Right hindlimb (tissue), 1 donor: ENCODE results near the gene HS3ST5.
"Not testable (repeated sequence)": the region's sequence is repeated elsewhere in the genome, so short reads cannot be mapped to it uniquely, and the experiment has no call there.

Source experiments
- DNase-seq: peaks from one replicate; pipeline ENCODE4 v3.0.0-alpha.2; 2018

The HS3ST5 gene

DNA sequence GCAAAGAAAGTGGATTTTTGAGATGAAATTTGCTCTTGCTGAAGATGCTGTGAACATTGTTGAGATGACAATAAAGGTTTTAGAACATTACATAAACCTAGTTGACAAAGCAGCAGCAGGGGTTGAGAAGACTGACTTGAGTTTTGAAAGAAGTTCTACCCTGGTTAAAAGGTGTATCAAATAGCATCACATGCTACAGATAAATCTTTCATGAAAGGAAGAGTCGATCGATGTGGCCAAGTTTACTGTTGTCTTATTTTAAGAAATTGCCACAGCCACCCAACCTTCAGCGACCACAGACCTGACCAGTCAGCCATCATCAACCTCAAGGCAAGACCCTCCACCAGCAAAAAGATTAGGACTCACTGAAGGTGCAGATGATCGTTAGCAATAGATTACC, 155.3 kb downstream of the HS3ST5 start:
- no peak for DNase-seq

DNA sequence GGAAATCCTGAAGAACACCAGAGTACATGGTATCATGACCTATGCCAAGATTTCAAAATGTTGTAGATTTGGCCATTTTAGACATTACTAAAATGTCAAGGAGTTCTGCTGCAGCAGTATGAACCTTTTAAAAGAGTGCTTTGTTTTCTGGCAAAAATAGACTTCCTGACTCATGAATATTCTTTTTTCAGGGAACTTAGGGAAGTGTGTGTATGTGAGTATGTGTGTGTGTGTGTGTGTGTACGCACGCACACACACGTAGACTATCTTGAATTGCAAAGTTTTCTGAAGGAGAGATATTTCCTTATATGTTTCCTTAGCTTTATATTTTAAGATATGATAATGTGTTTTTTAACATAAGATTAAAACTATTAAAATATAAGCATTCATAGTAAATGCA, 161.2 kb downstream of the HS3ST5 start:
- no peak for DNase-seq

DNA sequence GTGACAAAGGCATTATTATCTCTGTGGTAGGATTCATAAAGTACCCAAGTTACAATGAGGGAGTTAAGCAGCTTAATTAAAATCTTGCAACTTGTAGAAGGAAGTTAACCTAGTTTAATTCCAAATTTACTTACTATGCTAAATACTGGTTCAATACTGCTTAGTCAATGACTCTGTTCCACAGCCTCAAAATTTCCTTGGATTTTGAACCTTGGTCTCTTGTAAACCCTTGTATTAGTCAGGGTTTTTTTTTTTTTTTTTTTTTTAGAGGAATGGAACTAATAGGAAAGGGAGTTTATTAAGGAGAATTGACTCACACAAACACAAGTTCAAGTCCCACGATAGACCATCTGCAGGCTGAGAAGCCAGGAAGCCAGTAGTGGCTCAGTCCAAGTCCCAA, 163.4 kb downstream of the HS3ST5 start:
- DNase-seq: no peak

DNA sequence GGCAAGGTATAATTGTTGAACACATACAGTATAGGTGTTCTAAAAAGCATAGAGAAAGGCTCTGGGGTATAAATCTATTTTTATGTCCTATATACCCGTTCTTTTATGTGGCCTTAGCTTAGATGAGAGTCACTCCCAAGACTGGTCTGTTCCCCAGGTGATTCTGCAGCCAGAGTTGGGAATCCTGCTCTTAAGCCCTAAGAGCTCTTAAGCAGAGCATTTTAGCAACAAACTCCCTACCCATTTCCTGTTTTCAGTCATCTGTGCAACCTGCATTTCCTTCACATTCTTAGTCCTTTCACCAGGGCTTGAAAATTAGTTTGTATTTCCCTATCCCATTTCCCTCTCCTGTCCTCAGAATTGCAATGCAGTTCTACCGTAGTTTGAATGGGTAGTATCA, 166.1 kb downstream of the HS3ST5 start:
- no peak for DNase-seq

DNA sequence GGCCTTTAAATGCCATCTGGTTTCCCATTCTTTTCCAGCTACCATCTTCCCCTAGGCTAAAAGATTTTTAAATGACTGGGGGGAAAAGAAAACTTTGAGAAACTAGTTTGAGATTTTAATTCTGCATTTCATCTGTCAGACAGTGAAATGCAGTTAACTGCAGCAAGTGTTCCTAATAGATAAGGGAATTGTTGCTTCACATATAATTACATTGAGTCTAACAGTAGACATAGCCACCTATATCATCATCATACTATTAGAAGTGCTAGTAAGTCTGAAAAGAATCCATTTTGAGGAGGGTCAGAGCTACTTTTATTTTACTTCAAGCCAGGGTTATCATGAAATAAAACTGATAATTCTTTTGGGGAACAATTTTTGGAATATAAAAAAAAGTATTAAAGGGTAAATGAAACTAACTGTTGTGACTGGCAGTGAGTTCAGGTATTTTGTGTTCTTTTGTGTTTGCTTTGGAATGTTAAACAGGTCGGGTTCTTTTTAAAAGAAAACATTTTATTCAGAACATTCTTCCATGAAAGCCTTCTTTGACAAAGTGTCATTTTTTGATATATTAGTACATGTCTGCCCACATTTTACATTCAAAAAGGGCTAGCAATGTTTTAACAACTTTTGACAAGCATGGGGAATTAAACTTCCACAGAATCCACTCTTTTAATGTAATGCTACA, 170.1 kb downstream of the HS3ST5 start:
- no peak for DNase-seq

DNA sequence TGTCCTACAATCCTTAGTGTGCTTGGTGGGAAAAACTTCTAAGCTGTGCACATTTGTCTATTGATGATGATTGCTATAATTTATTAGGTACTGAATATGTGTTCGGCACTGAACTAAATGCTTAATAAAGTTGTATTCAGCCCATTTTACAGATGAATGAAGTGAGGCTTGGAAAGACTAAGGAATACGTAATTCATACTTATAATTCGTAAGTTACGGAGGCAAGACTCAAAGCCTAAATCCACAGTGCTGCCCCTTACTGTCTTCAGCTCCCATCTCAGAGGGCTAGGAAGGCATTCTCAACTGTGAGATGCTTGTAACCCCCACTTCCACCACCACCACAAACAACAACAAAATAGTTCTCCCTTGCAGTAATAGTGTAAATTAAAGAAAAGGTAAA, 171.3 kb downstream of the HS3ST5 start:
- DNase-seq: no peak

DNA sequence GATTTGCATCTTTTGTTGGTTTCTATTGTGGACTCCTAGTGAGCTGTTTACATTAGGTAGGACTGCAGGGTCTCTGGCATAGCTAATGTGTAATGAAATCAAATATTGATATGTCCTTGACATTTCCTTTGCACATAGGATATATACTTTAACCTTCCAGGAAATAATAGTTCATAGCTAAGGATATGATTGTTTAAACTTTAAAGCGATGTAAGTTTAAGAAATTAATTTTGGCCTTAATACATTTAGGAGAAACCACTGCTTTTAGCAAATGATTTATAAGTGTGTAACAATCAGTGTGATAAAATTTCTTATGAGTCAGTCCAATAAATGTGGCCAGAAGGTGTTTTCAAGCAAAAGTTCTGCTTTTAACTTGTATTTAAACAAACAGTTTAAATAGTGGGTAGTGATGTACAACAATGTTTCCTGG, 171.8 kb downstream of the HS3ST5 start:
- DNase-seq: no peak

DNA sequence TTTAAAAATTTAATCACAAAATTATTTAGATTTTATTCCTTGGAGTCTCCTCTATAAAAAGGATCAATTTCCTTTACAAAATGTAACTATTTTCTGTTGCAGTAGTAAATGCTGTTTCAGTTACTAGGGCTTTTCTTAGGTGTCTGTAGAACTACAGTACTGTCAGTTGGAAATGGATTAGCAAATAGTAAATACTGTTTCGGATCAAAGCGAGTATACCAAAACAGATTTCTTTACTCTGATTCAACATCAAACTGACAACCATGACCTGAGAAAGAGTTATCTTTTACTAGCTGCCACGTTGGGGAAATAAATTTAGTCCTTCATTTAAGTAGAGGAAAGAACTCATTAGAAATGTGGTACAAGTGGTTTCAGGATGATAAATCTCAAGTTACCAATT, 172.5 kb downstream of the HS3ST5 start:
- no peak for DNase-seq

DNA sequence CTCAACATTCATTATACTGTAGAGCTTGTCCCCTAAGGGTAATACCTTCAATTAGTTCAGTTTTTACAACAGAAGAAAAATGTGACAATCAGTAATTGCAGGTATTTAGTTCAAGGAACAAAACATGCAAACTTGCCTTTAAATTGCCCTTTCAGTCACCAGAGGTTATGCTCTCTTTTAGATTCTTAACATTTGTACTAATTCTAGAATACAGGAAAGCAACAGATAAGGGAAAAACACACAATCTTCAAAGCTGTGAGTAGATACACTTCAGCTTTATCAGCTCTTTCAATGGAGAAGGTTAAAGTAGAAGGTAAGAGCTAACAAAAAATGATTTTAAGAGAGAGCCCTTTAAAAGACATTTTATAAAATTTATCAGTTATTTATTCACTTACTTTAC, 173.1 kb downstream of the HS3ST5 start:
- DNase-seq: no peak

DNA sequence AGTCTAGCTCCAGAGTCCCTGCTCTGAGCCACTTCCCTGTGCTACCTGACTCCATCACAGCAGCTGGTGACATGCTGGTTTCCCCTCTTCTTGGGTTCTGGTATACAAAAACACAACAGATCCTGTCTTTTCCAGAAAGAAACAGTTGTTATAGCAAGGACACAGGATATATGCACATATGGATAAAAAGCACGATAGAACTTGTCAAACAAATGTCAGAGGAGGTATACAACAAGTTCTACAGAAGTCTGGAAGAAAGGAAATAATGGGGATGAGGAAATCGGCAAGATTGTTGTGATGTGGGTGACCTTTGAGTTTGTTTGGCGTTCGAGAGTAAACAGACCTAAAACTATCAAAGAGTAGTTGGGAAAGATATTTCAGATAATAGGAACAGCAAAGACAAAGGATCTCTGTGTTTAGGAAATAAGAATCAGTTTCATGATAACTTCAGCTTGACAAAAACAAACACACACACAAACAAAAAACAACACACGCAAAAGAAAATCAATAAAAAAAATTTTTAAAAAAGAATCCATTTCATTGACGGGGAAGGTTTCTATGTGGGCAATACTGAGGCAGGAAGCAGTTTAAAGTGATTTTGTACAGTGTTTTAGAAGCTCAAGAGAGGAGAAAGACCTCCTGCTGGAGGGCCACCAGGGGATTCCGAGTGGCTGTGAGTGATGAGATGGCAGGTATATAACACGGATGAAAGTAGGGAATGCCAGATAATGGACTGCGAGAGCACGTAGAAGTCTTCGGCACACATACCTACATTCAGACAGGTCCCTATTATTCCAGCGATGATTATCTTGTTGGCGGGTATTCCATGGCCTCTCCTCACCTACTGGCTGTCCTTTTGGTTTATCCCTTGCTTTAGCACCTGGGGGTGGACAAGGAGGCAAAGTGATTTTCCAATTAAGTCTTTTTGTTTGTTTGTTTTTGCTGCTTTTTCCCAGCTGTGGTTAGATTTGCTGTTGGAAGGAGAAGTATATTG, 174.9 kb downstream of the HS3ST5 start:
- DNase-seq: no peak

DNA sequence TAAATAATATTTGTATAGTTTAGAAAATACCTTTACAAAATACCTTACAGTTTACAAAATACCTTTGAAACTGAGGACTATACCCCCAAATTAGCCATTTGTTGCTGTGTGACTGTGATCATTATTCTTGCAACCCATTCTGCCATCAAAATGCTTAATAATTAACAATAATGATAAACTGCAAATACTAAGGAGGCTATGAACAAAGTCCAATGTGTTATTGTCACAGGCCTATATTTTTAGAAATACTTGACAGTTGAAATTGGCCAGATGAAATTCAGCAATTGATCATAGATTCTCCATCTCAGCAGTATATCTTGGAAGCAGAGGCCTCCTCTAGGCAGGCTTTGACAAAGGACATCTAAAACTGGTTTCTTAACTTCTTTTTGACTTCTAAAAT, 178.6 kb downstream of the HS3ST5 start:
- DNase-seq: no peak

DNA sequence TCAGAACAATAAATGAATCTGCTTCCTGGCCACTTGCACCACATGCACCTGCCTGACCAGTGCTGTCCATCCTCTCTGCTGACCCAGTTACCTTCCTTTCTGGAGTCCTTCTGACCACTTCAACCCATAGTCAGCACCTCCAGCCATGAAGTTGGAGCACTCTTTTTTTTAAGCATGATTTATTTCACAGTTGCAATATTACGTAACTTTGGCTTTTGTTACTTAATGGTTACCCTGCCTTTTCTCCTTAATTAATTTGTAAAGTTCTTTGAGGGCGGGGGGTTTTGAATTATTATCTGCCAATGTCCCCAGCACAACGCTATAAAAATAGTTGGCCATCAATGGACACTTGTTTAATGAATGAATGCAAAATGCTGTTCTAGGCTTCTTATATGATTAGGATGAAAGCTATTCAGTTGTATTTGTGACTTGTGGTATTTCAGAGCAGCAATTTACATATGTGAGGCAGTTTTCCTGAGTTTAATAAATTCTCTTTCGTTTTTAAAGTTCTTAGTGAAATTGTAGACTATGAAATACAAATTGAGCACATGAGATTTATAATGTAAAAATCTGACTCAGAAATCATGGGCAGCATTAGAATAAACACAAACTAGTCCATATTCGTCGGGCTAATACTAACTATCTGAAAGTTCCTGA, 180.0 kb downstream of the HS3ST5 start:
- no peak for DNase-seq

DNA sequence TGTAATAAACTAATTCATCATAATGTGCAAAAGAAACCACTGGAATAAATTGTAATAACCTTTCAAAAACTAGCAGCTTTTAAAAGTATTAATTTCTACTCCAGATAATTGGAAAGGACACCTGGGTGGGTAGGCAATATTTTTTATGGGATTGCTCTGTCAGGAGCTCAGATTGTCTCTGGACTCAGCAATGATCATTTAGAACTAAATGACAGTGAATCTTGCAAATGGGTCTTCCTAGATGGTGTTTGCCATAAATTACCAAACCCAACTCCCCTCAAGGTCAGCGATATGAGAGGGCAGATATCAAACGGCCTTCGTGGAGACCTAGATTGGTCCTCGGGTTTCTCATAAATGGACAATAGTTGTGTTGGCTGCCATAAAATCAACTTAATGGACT, 181.9 kb downstream of the HS3ST5 start:
- no peak for DNase-seq

DNA sequence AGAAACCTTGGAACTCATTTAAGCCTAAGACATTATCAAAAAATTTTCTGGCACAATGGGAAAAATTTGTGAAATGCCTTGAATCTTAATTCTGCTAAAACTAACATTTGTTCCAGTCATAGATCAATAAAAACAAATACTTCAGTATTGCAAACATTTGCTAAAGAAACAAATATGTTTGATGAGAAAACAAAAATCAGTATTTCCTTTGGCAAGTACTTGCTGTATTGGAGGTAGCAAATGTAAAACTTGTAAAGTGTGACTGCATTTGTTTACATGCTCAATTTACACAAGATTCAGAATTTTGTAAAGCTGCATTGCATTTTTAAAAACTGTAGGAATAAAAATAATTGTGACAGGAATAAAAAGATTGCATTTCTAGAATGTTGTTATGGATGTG, 183.1 kb downstream of the HS3ST5 start:
- DNase-seq: no peak

DNA sequence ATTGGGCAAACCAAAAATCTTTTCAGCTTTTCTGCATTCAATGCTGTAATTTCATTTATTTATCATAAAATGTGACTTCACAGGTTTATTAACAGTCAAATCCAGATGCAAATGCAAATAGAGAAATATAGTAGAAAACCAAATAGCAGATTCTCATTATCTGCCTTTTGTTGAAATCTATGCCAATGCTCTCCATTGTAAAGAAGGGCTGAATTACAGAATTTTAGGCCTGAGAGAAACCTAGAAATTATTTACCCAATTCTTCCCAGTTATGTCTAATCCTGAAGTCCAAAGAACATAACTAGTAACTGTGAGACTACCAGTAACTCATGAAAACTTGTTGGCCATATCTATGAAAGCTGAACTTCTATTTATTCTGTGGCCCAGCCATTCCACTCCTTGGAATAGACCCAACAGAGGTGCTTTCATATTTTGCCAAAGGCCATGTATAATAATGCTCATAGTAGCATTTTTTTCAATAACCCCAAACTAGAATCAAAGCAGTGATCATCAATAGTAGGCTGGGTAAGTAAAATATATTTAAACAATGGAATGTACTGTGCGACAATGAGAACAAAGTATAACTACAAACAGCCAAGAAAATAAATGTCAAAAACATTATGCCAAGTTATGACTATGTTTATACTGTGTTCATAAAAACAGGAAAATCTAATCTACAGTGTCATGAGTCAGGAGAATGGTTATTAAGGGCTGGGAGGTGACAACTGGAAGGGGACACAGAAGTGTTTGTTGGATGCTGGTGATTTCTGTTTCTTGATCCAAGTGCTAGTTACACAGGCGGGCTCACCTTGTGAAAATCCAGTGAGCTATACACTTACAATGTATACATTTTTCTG, 183.8 kb downstream of the HS3ST5 start:
- no peak for DNase-seq

DNA sequence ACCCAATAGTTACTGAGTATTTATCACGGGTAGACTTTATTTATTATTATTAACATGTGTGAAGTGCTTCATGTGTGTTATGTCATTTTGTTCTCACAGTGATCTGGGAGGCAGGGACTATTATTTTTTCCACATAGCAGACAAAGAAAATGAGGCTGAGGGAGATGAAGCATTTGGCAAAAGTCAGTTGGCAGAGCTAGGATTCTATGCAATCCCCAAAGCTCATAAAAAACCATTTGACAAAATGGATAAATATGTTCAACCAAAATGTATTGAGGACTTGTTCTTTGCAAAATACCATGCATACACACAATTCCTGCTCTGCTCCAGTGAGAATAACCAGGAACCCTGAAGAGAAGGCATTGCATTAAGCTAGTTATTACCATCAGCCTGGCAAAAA, 184.4 kb downstream of the HS3ST5 start:
- DNase-seq: no peak

DNA sequence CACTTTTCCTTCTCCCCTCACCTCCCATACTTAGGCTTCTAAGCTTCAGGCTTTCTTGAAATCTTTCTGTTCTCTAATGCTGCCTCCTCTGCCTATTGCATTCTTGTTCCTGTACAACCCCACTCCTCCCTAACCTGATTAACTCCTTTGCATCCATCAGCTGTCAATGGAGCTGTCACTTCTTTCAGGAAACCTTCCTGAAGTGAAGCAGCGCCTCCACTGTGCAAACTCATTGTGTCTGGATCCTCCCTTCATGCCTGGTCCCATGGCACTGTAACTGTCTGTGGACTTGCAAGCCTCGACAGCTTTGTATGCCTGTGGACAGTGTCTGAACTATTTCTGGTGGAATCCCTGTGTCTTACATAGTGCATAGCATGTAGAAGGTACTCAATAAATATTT, 185.0 kb downstream of the HS3ST5 start:
- DNase-seq: no peak

DNA sequence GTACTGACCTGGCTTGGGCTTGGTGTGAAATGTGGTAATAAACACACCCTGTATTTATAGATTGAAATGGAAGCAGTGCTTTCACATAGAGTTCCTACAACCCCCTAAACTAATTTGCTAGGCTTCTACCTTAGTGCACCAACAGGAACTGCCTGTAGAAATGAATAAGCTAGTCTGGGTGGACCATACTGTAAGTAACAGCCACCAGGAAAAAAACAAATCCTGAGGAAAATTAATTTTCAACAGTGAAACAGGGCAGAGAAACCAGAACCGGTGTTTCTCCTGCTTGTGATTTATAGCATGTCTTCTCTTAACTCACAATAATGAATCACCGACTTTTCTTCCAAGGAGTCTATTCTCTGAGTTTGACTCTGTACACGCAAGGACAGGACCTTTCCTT, 187.1 kb downstream of the HS3ST5 start:
- DNase-seq: no peak

DNA sequence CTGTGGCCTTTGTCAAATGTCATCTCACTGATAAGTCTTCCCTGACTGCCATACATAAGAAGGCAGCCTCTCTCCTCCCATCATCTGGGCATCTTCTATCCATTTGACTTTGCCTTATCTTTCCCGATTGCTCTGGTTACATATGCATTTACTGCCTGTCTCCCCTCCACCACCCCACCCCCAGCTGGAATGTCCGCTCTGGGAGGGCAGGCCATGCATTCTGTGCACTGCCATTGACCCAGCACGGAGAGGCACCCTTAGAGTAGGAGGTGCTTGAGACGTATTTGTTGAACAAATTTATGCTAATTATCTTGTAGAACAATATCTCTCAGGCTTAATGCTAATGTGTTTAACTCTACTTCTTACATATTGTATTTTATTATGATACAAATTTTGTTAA, 188.0 kb downstream of the HS3ST5 start:
- DNase-seq: no peak

DNA sequence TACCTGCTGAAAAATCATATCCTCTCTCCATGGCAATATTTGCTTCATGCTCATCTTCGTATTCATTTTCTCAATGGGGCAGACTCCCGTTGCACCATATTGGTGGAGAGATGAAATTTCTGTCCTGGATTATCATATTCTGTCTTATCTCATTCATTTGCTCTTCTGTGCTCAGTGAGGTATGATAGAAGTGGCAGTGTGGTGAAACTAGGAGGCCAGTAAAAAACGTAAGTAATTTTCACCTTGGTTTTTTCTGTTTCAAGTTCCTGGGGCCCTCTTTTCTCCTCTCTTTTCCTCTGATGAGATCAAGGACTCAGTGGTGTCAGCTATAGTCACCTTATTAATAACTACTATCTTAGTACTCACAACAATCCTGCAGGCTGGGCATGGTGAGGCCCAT, 189.4 kb downstream of the HS3ST5 start:
- no peak for DNase-seq

DNA sequence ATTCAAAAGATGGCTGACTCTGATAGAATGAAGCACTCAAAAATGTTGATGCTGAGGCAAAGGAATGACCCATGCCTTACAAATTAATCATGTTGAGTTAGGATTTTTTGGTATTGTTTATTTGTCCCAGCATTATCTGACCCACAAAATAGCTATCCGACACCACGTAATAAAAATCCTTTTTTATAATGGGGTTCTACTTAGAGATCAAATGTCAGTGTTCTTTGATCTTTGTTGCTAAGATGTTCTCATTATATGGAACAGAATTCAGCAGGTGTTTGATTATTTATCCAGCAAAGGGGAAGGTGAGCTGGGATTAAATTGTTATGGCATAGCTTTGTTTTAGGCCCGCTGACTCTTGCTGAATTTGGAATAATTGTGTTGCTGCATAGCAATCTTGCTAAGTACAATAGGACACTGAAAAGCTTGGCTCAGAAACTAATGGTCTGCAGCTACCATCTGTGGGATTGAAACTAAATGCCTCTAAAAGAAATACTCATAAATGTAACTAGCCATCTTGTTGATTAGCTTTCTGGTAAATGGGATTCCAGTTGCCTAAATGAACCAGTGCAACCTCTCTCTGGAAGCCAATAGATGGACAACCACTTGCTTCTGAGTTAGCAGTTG, 191.6 kb downstream of the HS3ST5 start:
- DNase-seq: no peak

DNA sequence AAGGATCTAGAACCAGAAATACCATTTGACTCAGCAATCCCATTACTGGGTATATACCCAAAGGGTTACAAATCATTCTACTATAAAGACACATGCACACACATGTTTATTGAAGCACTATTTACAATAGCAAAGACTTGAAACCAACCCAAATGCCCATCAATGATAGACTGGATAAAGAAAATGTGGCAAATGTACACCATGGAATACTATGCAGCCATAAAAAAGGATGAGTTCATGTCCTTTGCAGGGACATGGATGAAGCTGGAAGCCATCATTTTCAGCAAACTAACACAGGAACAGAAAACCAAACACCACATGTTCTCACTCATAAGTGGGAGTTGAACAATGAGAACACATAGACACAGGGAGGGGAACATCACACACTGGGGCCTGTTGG, 193.6 kb downstream of the HS3ST5 start:
- DNase-seq: not testable (repeated sequence)
